HepG2 (cell line): ENCODE measurements around the gene FRAS1. TPM values are rescaled to one million over a fixed set of nuclear protein-coding genes. Genes with fewer than 3 reads are reported as not detected.

Experiments used
- ATAC-seq: fragments of 200-7000 bp; cut with Tn5 transposase; 3 replicates; pipeline ENCODE4 v1.9.1; 2020; ENCODE audit warnings: mild to moderate bottlenecking, moderate library complexity
- BruUV-seq: library from RNA; stranded (reverse); fragments of 400-500 nt; replicated peaks from 2 replicates; lab custom pipeline; 2021; lab: Mats Ljungman, UMichigan
- CTCF ChIA-PET: fragments of 300-600 bp; formaldehyde crosslinking; extraction: SDS; loops from one replicate; lab custom pipeline; 2021; ENCODE audit warnings: low total read pairs, inconsistent platforms, low intra/inter-chr PET ratio; lab: Yijun Ruan, JAX
- POLR2A ChIA-PET: fragments of 350-600 bp; sonication (Branson Sonifier 250); formaldehyde crosslinking; loops from one replicate; lab custom pipeline; 2020; ENCODE audit warnings: antibody characterized with exemption, inconsistent platforms; lab: Yijun Ruan, JAX
- DNase-seq: peaks from one replicate; pipeline ENCODE4 v3.0.0-alpha.2; 2015; ENCODE audit warnings: low spot score
- FAIRE-seq: peaks from 3 replicates; lab custom pipeline; 2011; peaks lifted over from hg19 to GRCh38; lab: Jason Lieb, UNC
- H2AFZ ChIP-seq: one replicate; pipeline ENCODE4 v1.6.1; 2011; ENCODE audit warnings: low read length, inconsistent platforms
- H3K27ac ChIP-seq: fragments of 300-600 bp; 3 replicates; pipeline ENCODE4 v1.8.0; 2011; ENCODE audit warnings: mixed run types, mild to moderate bottlenecking, mixed read lengths, low read length, inconsistent platforms; ENCODE audit not compliant: insufficient read depth; ENCODE audit errors: extremely low read length
- H3K27me3 ChIP-seq, 2 experiments: fragments of 200-600 bp in 1 of 2; 2 replicates in 1 of 2; 3 replicates in 1 of 2; pipeline versions ENCODE4 v1.6.0 to v1.8.0; 2011; ENCODE audit warnings: low read length in 2 of 2, mild to moderate bottlenecking in 2 of 2, moderate library complexity in 2 of 2, inconsistent platforms in 1 of 2; ENCODE audit not compliant: insufficient read depth in 2 of 2, control insufficient read depth in 1 of 2
- H3K36me3 ChIP-seq, 2 experiments: fragments of 200-600 bp in 1 of 2; replicated peaks in 1 of 2; 2 replicates in 1 of 2; 3 replicates in 1 of 2; pipeline versions ENCODE4 v1.5.1 to v1.8.0; 2011; ENCODE audit warnings: low read length in 2 of 2, inconsistent platforms in 1 of 2; ENCODE audit not compliant: insufficient read depth in 2 of 2, control insufficient read depth in 1 of 2
- H3K4me1 ChIP-seq: 2 replicates; pipeline ENCODE4 v1.5.1; 2012; ENCODE audit warnings: low read length, inconsistent platforms; ENCODE audit not compliant: insufficient read depth
- H3K4me2 ChIP-seq: 2 replicates; pipeline ENCODE4 v1.6.0; 2011; ENCODE audit warnings: low read depth, low read length, inconsistent platforms
- H3K4me3 ChIP-seq, 3 experiments: fragments of 200-600 bp in 1 of 3; sonication (generic), shearing (Covaris generic) in 1 of 3; replicated peaks in 1 of 3; 2 replicates each; pipeline ENCODE4 v1.5.1; 2011 to 2016; ENCODE audit warnings: low read length in 3 of 3, inconsistent platforms in 2 of 3, low read depth in 2 of 3, mild to moderate bottlenecking in 2 of 3, control low read depth in 1 of 3, mixed read lengths in 1 of 3; ENCODE audit not compliant: insufficient read depth in 1 of 3
- H3K79me2 ChIP-seq: one replicate; pipeline ENCODE4 v1.6.1; 2011; ENCODE audit warnings: low read length, inconsistent platforms; ENCODE audit not compliant: insufficient read depth
- H3K9ac ChIP-seq: 2 replicates; pipeline ENCODE4 v1.6.0; 2011; ENCODE audit warnings: mild to moderate bottlenecking, low read depth, low read length, inconsistent platforms; ENCODE audit not compliant: insufficient read depth
- H3K9me3 ChIP-seq: 2 replicates; pipeline ENCODE4 v1.5.1; 2012; ENCODE audit warnings: mild to moderate bottlenecking, low read length
- H4K20me1 ChIP-seq: 2 replicates; pipeline ENCODE4 v1.6.0; 2011; ENCODE audit warnings: inconsistent platforms, mild to moderate bottlenecking, low read length, moderate library complexity; ENCODE audit not compliant: insufficient read depth
- ARNTL ChIP-seq: sonication (generic); formaldehyde crosslinking; IDR thresholded peaks from 2 replicates; pipeline ENCODE4 v1.4.0; 2020; ENCODE audit warnings: mild to moderate bottlenecking, missing genetic modification reagents
- ISL2 ChIP-seq: sonication (generic); formaldehyde crosslinking; IDR thresholded peaks from 2 replicates; pipeline ENCODE4 v1.5.0; 2020; ENCODE audit warnings: missing genetic modification reagents
- MEIS2 ChIP-seq: sonication (generic); formaldehyde crosslinking; IDR thresholded peaks from 2 replicates; pipeline ENCODE4 v1.9.0; 2021; ENCODE audit warnings: mild to moderate bottlenecking, missing genetic modification reagents
- SUZ12 ChIP-seq: fragments of 150-350 bp; IDR thresholded peaks from 2 replicates; pipeline ENCODE4 v1.6.1; 2014; ENCODE audit warnings: low read depth, low read length
- TP53 ChIP-seq: sonication (generic); formaldehyde crosslinking; conservative IDR thresholded peaks from 2 replicates; pipeline ENCODE4 v1.4.0; 2020; ENCODE audit warnings: missing genetic modification reagents
- ZIK1 ChIP-seq: sonication (generic); formaldehyde crosslinking; IDR thresholded peaks from 2 replicates; pipeline ENCODE4 v1.5.0; 2020; ENCODE audit warnings: mild to moderate bottlenecking, low read depth, missing genetic modification reagents, borderline replicate concordance
- ZNF629 ChIP-seq: sonication (generic); formaldehyde crosslinking; conservative IDR thresholded peaks from 2 replicates; pipeline ENCODE4 v1.5.0; 2020; ENCODE audit warnings: missing genetic modification reagents
- WGBS: methylation state at CpG from one replicate; pipeline ENCODE4 v1.1.6; 2017; ENCODE audit warnings: low lambda C conversion rate; 5-methylcytosine and 5-hydroxymethylcytosine counted together
- in situ Hi-C: cut with HindIII; loops from 2 replicates; pipeline ENCODE4 v1.10.0; 2017; ENCODE audit warnings: low pct_unique_long_range_greater_than_20kb; ENCODE audit not compliant: extremely low pct_ligation_motif_present
- intact Hi-C: fragments of 100-400 bp; cut with micrococcal nuclease; formaldehyde crosslinking; loops from one replicate; pipeline ENCODE4 v1.10.0; 2022; ENCODE audit not compliant: unreplicated experiment
- polyA plus RNA-seq, 8 experiments: library from polyadenylated mRNA; depleted of rRNA in 3 of 8; stranded (reverse) in 7 of 8; unstranded in 1 of 8; fragments of >200 nt; fragmentation: Illumina TruSeq in 4 of 8; extraction: Trizol in 4 of 8; gene quantifications; 2 replicates each; pipeline versions ENCODE4 v1.2.1 to v1.2.3, GENCODE V29; 2011 to 2016; ENCODE audit warnings: low read depth in 4 of 8, missing spikeins in 1 of 8, mixed read lengths in 1 of 8; ENCODE audit not compliant: insufficient read depth in 1 of 8
- total RNA-seq, 5 experiments: library from RNA; depleted of rRNA; stranded (reverse); fragments of >200 nt; fragmentation: Illumina TruSeq; extraction: Trizol; gene quantifications; 2 replicates each; pipeline ENCODE4 v1.2.3, GENCODE V29; 2016; ENCODE audit warnings: low read depth in 1 of 5
- TF ChIP-seq, protein P1 (sequence below): sonication (generic); formaldehyde crosslinking; IDR thresholded peaks from 2 replicates; pipeline ENCODE4 v1.5.0; 2020; ENCODE audit warnings: mild to moderate bottlenecking, missing genetic modification reagents
- TF ChIP-seq, protein P2 (sequence below): sonication (generic); formaldehyde crosslinking; IDR thresholded peaks from 2 replicates; pipeline ENCODE4 v1.5.0; 2020; ENCODE audit warnings: missing genetic modification reagents, mild to moderate bottlenecking, borderline replicate concordance

The FRAS1 gene
- total and polyA plus RNA-seq, 2 of the 13 experiments (the other 11 are each of a cell fraction or from before 2014, with no cell fraction given): 22.5 to 31.6 TPM

DNA sequence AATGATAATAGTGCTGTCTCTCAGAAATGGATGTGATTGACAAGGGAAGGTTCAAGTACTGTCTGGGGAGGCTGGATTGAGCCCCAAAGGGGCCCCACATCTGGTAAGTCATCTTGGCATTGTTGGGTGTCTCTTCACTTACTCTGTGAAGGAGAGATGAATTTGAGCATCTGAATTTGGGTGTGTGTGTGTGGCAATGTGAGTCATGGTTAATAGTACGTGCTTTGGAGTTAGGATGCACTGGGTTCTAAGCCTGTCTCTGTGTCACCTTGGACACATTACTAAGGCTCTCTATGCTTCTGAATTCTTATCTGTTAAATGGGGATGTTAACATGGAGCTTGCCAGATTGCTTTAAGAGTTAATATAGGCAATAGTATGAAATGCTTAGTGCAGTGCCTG is 80.4 kb downstream of the FRAS1 start:
- peaks cover 72% of the 10 kb centered on the region for H3K4me1 ChIP-seq
- H3K4me2 ChIP-seq: peak overlapping the region; percentile 48
- no peaks in the 10 kb centered on the region for H4K20me1 ChIP-seq
- in situ Hi-C loops (no loop called here), intact Hi-C loops (loop anchor here (2.0 to 5.0 kb wide), 3 partner anchors 13 to 80 kb away; partner anchors contain the start of gene FRAS1)
- ATAC-seq (no peak), FAIRE-seq (no peak), DNase-seq (no peak)
- no peak overlapping the region for H3K4me3 ChIP-seq
- H3K36me3 ChIP-seq: no peaks in the 10 kb centered on the region
- BruUV-seq: no TSS peak
- H2AFZ ChIP-seq: no peak overlapping the region
- peaks cover 83% of the 10 kb centered on the region for H3K79me2 ChIP-seq
- peak overlapping the region; percentile 92 for H3K27ac ChIP-seq
- POLR2A ChIA-PET: interaction anchor here (1.0 to 2.1 kb wide), 7 partner anchors 12 to 320 kb away, joined by 3 to 12 read pairs (median 4); partner anchors contain the start of gene FRAS1
- no peaks in the 10 kb centered on the region for H3K27me3 ChIP-seq
- no peaks in the 10 kb centered on the region for H3K9me3 ChIP-seq
- WGBS: 100% methylated on average over 1 of the region's 1 CpG
- TF ChIP-seq, protein P1, sequence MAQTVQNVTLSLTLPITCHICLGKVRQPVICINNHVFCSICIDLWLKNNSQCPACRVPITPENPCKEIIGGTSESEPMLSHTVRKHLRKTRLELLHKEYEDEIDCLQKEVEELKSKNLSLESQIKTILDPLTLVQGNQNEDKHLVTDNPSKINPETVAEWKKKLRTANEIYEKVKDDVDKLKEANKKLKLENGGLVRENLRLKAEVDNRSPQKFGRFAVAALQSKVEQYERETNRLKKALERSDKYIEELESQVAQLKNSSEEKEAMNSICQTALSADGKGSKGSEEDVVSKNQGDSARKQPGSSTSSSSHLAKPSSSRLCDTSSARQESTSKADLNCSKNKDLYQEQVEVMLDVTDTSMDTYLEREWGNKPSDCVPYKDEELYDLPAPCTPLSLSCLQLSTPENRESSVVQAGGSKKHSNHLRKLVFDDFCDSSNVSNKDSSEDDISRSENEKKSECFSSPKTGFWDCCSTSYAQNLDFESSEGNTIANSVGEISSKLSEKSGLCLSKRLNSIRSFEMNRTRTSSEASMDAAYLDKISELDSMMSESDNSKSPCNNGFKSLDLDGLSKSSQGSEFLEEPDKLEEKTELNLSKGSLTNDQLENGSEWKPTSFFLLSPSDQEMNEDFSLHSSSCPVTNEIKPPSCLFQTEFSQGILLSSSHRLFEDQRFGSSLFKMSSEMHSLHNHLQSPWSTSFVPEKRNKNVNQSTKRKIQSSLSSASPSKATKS (CRISPR knock-in tag): no peak
- TF ChIP-seq ISL2 (CRISPR knock-in tag) (no peak), ZIK1 (CRISPR knock-in tag) (no peak), ARNTL (CRISPR knock-in tag) (no peak), ZNF629 (peak; percentile 47; the same call in 1 of the 2 replicates), SUZ12 (no peak), TP53 (CRISPR knock-in tag) (no peak), MEIS2 (CRISPR knock-in tag) (no peak)
- TF ChIP-seq, protein P2, sequence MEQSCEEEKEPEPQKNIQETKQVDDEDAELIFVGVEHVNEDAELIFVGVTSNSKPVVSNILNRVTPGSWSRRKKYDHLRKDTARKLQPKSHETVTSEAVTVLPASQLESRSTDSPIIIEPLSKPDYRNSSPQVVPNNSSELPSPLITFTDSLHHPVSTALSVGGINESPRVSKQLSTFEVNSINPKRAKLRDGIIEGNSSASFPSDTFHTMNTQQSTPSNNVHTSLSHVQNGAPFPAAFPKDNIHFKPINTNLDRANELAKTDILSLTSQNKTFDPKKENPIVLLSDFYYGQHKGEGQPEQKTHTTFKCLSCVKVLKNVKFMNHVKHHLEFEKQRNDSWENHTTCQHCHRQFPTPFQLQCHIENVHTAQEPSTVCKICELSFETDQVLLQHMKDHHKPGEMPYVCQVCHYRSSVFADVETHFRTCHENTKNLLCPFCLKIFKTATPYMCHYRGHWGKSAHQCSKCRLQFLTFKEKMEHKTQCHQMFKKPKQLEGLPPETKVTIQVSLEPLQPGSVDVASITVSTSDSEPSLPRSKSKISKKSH: no peak
- no peak overlapping the region; the same call in 1 of the 2 replicates for H3K9ac ChIP-seq
- CTCF ChIA-PET: no interaction called here
